Lung (tissue), 12 donors: ENCODE data around the gene CD109. TPM values are rescaled to one million over a fixed set of nuclear protein-coding genes. Genes with fewer than 3 reads are reported as not detected.

Experiments used
- ATAC-seq: fragments of 200-7000 bp; cut with Tn5 transposase; one replicate; pipeline ENCODE4 v1.9.1; 2020; ENCODE audit warnings: moderate number of reproducible peaks; ENCODE audit not compliant: insufficient read depth, low FRiP score
- DNase-seq, 3 donors: peaks; one replicate each; pipeline ENCODE4 v3.0.0-alpha.2; 2013 to 2017
- H3K27ac ChIP-seq, 2 donors: one replicate each; pipeline ENCODE4 v1.5.1; 2013; ENCODE audit warnings: mild to moderate bottlenecking in 2 of 2, moderate library complexity in 2 of 2, control low read depth in 1 of 2, inconsistent platforms in 1 of 2, low read depth in 1 of 2, low read length in 1 of 2
- H3K27me3 ChIP-seq, 3 donors: one replicate each; pipeline ENCODE4 v1.5.1; 2013; ENCODE audit warnings: low read length in 2 of 3; ENCODE audit not compliant: control insufficient read depth in 3 of 3, insufficient read depth in 3 of 3
- H3K36me3 ChIP-seq, 4 donors: one replicate each; pipeline ENCODE4 v1.5.1; 2013; ENCODE audit warnings: low read length in 4 of 4, mild to moderate bottlenecking in 1 of 4, moderate library complexity in 1 of 4; ENCODE audit not compliant: control insufficient read depth in 4 of 4, insufficient read depth in 4 of 4
- H3K4me1 ChIP-seq, 5 donors: one replicate each; pipeline ENCODE4 v1.5.1; 2013; ENCODE audit warnings: low read length in 5 of 5, mild to moderate bottlenecking in 2 of 5, moderate library complexity in 1 of 5; ENCODE audit not compliant: control insufficient read depth in 5 of 5, insufficient read depth in 5 of 5
- H3K4me3 ChIP-seq: one replicate; pipeline ENCODE4 v1.5.1; 2013; ENCODE audit warnings: mild to moderate bottlenecking, control low read depth, moderate library complexity
- H3K9ac ChIP-seq, 2 donors: one replicate each; pipeline ENCODE4 v1.5.1; 2013; ENCODE audit warnings: low read length in 2 of 2, control low read depth in 1 of 2; ENCODE audit not compliant: insufficient read depth in 1 of 2
- H3K9me3 ChIP-seq, 4 donors: one replicate each; pipeline ENCODE4 v1.5.1; 2013; ENCODE audit warnings: low read length in 3 of 4, mild to moderate bottlenecking in 1 of 4, moderate library complexity in 1 of 4; ENCODE audit not compliant: control insufficient read depth in 4 of 4, insufficient read depth in 3 of 4
- CTCF ChIP-seq: IDR thresholded peaks from 2 replicates; pipeline ENCODE4 v1.5.1; 2012; ENCODE audit warnings: mild to moderate bottlenecking; ENCODE audit errors: control extremely low read depth, extremely low read depth
- WGBS, 2 donors: extraction: QIAGEN DNeasy Blood & Tissue Kit; methylation state at CpG; one replicate each; pipeline ENCODE4 v1.1.7; 2013; 5-methylcytosine and 5-hydroxymethylcytosine counted together
- polyA plus RNA-seq, 2 donors: library from polyadenylated mRNA; stranded (reverse); fragments of 200-250 nt; gene quantifications; one replicate each; pipeline ENCODE4 v1.2.1, GENCODE V29; 2013
- total RNA-seq, 2 donors: library from RNA; depleted of rRNA in 1 of 2; stranded (reverse); fragments of >200 nt in 1 of 2; gene quantifications; one replicate each; pipeline ENCODE4 v1.2.1, GENCODE V29; 2014 to 2021
- donor health status: control.
- donor health status: control.
- donor health status: Bipolar disorder and iron deficiency.
- donor health status: healthy.
- donor health status: DM: yes; HTN: yes; CAD: no.

Gene CD109
- total and polyA plus RNA-seq, 4 donors, result 2.1 to 48.5 (median 11.7) TPM

- no peak for ATAC-seq
- H3K27me3 ChIP-seq, result no peaks in the 10 kb centered on the region
- no peak overlapping the region for H3K4me3 ChIP-seq
- no peaks in the 10 kb centered on the region for H3K9me3 ChIP-seq
- TF ChIP-seq CTCF, result no peak
- H3K36me3 ChIP-seq, result no peaks in the 10 kb centered on the region
- DNase-seq, result no peak
- 67 to 78% methylated on average over 3 of the region's 3 CpGs for WGBS, 2 donors
- H3K27ac ChIP-seq, result no peak overlapping the region
- peaks cover 0 to 2% (median 0%) of the 10 kb centered on the region in 5 donors for H3K4me1 ChIP-seq
- no peak overlapping the region for H3K9ac ChIP-seq
These were observed 30.2 kb upstream of the CD109 start for GRCh38 chr6:73665686-73666319.

DNA sequence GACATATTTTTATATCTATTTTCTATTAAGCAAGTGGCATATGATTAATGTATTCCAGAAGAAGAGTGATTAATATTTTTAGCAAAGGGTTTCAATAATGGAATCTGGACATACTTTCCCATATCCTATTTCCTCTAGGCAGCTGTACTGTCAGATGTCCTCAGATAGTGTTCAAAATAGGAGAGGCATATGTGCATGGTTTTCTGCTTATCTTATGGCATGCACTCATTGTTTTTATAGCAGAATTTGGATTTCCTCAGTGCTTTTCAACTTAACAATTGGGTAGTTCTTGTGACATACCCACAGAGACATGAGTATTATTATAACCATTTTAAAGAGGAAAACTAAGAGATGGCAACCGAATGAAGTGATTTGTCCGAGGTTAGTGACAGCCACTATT lies 29.6 kb upstream of the CD109 start:
- Histone ChIP-seq H3K9me3 (no peaks in the 10 kb centered on the region), H3K9ac (no peak overlapping the region), H3K36me3 (no peaks in the 10 kb centered on the region), H3K27ac (no peak overlapping the region), H3K4me1 (peaks cover 0 to 2% (median 0%) of the 10 kb centered on the region in 5 donors), H3K4me3 (no peak overlapping the region), H3K27me3 (no peaks in the 10 kb centered on the region)
- TF ChIP-seq CTCF, result no peak
- DNase-seq, result no peak
- ATAC-seq, result no peak
- 60 to 70% methylated on average over 2 of the region's 2 CpGs for WGBS, 2 donors

- WGBS, 2 donors, result 81 to 85% methylated on average over 1 of the region's 1 CpG
- no peak overlapping the region for H3K9ac ChIP-seq
- H3K36me3 ChIP-seq, result no peaks in the 10 kb centered on the region
- H3K4me1 ChIP-seq, result peaks cover 0 to 2% (median 0%) of the 10 kb centered on the region in 5 donors
- TF ChIP-seq CTCF, result no peak
- ATAC-seq (no peak), DNase-seq (no peak)
- no peaks in the 10 kb centered on the region for H3K9me3 ChIP-seq
- no peak overlapping the region for H3K4me3 ChIP-seq
- no peak overlapping the region for H3K27ac ChIP-seq
- no peaks in the 10 kb centered on the region for H3K27me3 ChIP-seq
These were observed 28.2 kb upstream of the CD109 start for GRCh38 chr6:73667798-73668197.

GRCh38 chr6:73669005-73669404 lies 27.0 kb upstream of the CD109 start:
- H3K4me3 ChIP-seq, result no peak overlapping the region
- H3K9me3 ChIP-seq, result no peaks in the 10 kb centered on the region
- WGBS, 2 donors, result 94 to 96% methylated on average over 1 of the region's 1 CpG
- H3K27me3 ChIP-seq, result no peaks in the 10 kb centered on the region
- ATAC-seq (no peak), DNase-seq (no peak)
- H3K36me3 ChIP-seq, result no peaks in the 10 kb centered on the region
- H3K4me1 ChIP-seq, result peaks cover 0 to 2% (median 0%) of the 10 kb centered on the region in 5 donors
- no peak for TF ChIP-seq CTCF
- no peak overlapping the region for H3K27ac ChIP-seq
- H3K9ac ChIP-seq, result no peak overlapping the region
